HUDEP-2 (cell line): ENCODE results near the gene PLCH1.

Source experiments
- DNase-seq, 76 experiments: peaks; one replicate each; lab custom pipeline; 2025; ENCODE audit not compliant: unreplicated experiment in 76 of 76; lab: John Stamatoyannopoulos, UW

The PLCH1 gene

DNA sequence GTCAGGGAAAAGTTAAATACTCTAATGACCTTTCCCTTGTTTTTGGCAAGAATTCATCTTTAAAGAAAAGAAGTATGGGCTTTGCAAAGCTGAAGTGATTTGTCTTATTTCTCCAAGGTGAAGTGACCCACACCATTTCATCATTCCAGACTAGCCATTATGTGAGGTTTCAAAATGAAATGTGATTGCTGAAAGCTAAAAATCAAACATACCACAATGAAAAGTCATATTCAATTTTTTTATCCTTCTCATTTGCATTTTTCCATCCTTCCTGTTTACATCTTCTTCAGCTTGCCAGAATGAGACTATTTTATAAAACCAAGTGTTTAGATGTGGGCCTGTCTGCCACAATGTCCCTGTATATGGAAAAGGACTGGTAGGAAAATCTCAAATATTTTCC lies 309.1 kb downstream of the PLCH1 start:
- DNase-seq: no peak

DNA sequence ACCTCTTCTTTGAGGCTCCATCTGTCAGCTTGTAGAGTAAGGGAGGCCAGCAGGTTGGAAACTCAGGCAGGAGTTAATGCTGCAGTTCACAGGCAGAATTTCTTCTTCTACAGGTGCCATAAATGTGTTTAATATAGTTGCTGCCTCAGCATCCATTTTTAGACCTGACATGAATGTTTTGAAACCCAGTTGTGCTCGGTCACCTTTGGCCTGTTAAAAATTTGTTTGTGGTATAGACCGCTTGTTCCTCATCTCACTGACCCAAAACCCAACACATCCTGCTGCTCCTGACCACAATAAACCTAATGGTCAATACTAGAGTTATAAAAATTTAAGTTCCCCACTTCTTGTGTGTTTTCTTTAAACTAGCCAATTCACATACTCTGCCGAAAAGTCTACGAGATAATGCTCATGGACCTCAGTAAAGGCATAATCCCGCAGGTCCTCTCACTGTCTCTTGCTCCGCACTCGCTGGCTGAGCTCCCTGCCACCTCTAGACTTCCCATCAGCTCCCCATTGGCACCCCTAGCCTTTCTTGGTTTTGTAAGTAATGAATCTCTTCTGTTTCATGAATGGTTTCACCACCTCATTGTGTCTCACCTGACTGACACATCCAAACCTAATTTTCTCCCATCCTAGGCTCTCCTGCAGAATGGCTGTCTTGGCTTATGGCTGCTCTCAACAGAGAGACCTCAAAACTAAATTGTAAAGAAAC lies 312.9 kb downstream of the PLCH1 start:
- no peak for DNase-seq

DNA sequence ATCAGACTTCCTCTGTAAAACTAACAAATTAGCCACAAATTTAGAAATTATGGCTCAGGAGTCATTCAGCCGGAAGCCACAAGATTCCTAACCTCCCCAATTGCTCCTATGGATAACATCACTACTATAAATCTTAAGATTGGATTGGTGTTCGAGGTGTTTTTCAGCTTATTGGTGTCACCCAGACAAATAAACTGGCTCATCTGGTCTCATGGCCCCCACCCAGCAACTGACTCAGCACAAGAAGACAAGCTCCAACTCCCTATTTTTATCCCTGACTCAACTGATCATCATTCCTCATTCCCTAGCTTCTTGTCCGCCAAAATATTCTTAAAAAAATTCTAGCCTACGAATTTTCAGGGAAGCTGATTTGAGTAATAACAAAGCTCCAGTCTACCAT lies 316.3 kb downstream of the PLCH1 start:
- DNase-seq: no peak

DNA sequence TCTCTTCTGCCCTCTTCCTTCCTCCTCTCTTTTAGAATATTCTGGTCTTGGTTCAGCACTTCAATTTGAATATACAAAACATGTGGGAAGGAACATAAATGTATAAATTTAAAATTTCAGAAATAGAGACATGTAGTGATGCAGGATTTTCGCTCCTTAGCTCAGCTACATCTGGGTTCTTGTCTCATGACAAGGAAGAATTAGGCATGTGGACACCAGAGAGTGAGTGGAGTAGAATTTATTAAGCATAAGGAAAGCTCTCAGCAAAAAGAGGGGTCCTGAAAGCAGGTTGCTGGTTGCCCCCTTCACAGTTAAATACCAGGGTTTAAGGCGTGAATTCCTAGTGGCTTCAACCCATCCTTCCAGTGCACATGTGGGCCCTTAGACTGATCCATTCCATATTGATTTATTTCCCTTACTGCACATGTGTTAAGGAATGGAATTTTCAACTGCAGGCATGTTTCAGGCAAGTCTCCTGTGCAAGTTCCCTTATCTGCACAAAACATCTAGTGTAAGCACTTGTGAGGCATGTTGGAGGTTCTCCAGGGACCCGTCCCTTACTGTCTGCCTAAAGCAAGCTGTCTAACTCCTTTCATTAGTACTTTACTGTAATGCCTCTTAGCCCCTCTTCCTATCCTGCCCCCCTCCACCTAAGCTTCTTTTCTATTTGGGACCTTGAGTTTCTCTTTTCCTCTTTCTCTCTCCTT lies 318.2 kb downstream of the PLCH1 start:
- DNase-seq: peak in 29 of 76 experiments; percentile 1 to 60 (median 13)

DNA sequence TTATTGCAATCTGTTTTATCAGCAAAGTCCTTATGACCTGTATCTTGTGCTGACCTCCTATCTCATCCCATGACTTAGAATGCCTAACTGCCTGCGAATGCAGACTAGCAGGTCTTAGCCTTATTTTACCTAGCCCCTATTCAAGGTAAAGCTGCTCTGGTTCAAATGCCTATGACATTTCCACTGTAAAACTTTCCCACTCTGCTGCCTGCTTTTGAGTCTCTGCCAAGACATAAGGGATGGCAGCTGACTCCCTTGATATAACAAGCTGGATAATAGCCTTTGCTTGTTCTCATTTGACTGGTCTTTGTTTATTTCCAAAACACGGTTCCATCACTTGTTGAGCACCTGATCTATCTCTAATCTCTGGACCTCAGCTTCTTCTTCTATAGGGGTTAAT lies 319.5 kb downstream of the PLCH1 start:
- peak in 23 of 76 experiments; percentile 2 to 65 (median 20) for DNase-seq

DNA sequence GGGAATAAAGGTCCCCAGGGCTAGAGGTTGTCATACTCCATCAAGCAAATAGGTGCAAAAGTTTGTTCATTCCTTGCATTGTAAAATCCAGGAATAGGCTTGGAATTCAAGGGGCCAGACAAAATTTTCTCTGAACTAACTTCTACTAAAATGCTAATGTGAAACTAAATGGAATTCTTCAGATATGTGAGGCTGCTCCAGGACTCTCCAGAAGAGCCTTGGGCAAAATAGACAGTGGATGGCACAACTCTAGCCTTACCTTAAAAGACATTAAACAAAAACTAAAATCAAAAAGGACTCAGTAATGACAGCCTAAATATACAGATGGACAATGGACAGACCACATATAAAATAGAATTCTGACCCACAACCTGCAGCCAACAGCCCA lies 320.6 kb downstream of the PLCH1 start:
- no peak for DNase-seq

DNA sequence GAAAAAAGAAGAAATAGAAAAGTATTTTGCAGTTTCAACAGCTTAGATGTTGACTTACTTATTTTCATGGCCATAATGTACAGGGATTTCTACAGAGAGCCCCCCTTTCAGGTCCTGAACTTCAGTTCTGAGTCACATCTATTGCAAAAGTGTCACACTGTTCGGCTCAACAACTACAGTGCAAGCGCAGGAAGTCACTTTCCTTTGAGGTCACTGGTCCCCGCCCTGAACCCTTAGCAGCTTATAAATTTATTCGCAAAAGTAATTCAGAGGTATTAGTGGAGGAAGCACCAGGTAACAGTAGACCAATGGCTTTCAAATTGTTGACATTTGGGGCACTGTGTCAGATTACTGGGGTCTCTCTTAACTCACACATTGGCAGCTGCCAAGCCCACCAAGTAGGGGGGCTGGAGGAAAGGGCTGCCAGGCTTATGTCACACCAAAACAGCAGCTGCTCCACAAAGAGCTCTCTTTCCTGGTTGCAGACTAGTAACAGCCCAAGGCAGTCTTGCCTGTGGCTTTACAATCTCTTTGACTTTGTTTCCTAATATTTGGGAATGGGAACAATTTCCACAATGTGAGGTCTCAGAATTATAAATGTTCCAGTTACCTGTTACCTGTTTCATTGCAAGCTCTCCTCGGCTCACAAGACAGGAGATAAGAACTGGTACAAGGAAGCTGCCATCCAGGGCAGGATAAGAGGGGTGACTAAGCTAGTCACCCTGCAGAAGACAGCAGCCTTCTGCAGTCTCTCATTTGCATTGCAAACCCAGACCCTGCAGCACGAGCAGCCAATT lies 321.1 kb downstream of the PLCH1 start:
- DNase-seq: peak in 10 of 76 experiments; percentile 1 to 51 (median 16)

DNA sequence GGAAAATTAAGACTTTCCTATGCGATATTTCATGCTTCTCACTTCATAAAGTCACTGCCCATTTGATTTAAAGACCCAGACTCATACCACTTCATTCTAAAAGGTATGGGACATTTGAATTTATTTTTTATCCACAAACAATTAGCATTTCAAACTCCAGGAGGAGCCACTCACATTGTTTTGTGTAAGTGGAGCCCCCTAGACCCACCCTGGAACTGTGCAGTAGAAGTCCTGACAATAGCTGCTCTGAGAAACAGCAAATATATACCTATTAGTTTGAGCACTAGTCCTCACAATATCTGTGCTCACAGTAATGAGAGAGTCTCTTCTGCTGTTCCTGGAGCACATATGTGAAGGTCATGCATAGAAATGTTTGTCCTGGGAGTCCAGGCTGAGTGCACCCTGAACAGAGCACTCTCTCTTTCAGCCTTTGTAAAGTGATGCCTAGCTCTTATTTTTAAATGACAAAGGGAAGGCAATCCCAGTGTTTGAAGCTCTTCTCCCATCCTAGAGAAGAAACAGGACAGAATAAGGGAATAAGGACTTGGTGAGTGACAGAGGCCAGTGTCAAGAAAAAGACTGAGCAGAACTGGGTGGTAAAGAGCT lies 323.9 kb downstream of the PLCH1 start:
- no peak for DNase-seq

DNA sequence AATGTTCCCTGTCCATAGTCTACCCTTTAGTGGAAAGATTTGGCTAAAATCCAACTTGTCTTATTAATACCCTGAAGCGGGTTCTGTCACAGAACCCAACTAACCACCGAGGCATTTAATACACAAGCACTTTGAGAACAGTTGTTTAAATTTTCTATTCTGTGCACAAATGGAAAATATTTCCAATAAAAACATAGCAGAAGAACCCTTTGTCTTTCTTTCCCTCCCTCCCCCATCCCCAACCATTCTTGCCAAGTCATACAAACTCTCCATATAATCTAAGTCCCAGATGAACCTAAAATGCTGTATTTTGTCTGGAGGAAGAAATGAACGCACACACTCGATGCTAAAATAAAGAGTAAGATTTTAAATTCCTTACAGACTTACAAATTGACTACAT lies 324.5 kb downstream of the PLCH1 start:
- DNase-seq: no peak

DNA sequence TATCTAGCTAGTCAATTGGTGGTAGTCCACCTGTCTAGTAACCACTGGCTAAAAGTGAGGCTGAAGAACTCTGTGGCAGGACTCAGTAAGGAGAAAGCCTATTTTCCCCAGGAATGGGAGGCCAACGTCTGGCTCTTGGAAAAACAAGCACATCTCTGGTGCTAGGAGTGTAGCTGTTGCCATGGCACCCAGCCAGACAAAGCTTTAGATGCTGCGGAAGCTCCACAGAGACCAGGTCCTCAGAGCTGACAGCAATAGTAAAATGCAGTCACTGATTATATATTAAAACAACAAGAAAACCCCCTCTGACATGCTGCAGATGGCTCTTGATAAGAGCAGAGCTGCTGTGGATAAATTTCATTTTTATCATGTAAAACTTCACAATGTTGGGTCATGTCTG lies 326.5 kb downstream of the PLCH1 start:
- DNase-seq: no peak

DNA sequence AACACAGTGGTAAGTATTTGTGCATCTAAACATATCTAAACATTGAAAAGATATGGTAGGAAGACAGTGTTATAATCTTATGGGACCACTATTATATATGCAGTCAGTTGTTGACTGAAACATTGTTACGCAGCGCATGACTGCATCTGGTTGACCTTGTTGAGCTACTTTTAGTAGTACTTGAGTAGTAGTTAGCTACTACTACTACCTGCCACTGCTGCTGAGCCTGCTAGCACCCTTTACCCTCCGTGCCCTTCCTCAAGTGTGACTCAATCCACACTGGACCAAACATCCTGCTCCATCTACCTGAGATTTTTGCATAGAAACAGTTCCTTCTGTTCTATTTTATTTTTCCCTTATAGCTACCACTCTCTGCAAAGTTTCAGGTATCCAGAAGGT lies 327.8 kb downstream of the PLCH1 start:
- no peak for DNase-seq

DNA sequence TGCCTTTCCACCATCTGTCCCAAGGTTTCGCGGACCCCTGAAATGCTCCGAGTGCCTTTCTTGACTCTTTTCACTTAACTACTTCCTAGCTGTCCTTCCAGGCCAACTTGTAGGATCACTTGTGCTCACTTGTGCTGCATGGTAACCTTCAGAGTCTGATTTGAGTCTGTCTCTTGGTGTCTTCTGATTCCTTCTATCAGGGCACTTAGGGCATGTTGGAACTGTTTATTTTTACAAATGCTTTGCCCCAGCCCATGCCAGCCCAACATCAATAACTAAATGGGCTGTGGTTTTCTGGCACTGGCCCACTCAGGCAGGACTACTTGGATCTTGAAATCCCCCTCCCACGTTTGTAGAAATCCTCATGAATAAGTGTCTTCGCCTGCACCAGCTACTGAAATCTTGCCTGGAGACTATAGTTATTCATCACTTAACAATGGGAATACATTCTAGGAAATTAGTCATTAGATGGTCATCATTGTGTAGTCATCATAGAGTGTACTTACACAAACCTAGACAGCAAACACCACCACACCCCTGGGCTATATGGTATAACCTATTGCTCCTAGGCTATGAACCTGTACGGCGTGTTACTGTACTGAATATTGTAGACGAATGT lies 328.3 kb downstream of the PLCH1 start:
- DNase-seq: no peak

DNA sequence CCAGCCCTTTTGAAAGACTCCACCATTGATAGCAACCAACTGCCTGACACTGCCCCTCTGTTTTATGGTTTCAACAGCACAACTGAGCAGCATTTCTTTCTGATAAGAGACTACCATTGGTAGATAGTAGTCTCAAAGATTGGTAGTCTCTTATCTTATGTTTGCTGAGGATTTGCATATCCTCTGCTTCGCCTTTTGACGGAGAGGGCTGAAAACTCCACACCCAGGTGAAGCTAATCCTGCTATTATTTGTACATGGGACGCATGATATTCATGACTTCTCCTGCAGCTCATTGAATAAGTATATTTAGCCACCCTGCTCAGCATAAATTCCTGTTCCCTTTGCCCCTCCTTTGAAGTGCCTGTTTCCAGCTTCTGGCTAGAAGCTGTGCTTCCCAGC lies 332.0 kb downstream of the PLCH1 start:
- DNase-seq: peak in 3 of 76 experiments; percentile 4 to 14 (median 5)

DNA sequence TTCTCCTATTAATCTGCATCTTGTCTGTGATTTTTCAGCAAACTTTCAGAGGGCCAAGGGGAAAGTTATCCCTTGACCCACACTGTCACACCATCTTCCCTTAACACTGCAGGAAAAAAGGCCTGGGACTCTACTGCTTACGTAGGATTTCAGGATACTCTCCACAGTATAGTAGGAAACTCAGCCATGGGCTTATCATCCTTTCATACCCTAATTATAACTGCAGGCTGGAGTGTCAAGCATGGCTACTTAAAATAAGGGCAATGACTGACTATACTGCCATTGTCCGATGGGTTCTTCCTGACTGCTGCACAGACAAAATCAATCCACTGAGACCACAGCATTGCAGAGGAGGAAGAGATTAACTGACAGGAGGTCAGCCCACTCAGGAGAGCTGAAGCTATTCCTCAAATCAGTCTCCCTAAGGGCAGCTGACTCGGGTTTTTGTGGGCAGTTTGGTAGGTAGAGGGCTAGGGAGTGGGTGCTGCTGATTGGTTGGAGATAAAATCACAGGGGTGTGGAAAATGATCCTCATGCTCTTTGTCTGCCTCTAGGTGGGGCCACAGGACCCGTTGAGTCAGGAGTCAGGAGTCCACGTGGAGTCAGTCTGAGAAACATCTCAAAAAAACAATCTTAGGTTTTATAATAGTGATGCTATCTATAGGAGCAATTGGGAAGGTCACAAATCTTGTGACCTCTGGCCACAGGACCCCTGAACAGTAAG lies 333.2 kb downstream of the PLCH1 start:
- DNase-seq: peak in 2 of 76 experiments; percentile 1 to 5

DNA sequence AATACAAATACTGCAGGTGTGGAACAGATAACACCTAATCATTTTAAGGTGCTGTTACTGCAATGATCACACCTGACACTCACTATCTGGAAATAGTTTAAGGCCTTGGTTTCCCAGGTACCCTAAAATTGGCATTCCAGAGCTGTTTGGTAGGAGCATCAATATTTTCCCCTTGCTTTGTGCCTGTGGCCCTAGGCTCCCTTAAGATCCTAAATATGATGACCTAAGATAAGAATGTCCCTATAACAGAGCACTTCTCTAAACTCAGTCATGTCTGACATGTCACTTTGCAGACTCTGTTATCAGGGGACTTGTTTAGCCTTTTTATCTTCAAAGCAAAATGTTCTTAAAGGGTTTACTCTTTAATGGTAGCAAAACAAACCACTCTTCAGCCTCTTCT lies 335.5 kb downstream of the PLCH1 start:
- no peak for DNase-seq

DNA sequence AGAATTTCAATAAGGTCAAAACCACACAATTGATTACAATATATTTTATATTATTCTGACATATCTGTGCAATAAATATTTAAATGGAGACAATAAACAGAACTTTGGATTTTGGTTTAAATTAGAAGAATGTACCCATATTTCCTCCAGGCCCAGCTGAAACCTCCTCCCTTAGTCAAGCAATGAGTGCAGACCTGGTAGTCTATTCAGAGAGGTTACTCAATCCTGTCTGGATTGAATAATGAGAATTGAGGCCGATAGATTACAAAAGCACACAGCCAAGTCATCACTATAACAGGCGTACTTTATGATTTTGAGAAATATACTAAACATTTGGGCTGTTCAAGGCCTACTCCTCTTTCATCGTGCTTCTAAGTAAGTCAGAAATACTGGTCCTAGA lies 336.9 kb downstream of the PLCH1 start:
- DNase-seq: no peak

DNA sequence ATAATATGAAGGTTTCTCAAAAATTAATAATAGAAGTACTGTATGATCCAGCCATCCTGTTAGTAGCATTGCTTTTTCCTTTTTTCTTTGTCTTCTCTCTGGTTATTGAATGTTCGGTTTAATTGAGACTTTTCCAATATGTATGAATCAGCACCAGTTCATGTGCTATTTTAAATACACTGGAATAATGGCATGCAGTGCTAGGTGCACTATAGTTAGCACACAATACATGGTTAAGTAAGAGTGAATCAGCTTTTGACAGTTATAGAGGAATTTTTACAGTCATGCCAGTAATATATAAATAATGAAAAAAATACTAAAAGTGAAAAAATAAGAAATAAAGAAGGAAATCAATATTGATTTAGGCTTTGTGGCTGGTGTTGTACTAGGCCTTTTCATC lies 337.5 kb downstream of the PLCH1 start:
- DNase-seq: no peak

DNA sequence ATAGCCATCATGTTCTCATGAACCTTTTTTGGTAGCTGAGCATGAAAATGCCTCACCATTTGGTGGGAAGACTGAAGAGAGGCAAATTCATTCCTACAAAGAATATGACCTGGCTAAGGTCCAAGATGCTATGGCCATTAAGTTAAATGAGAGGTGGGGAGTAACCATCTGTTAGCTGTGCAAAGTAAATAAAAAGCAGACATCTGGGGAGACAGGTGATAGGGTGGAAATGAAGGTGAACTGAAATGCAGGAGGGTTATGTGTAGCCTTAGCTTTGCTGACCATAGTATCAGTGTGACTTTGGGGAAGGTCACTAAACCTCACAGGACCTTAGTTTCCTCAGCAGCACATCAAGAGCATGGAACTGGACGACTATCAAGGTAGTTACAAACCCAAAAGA lies 340.4 kb downstream of the PLCH1 start:
- DNase-seq: no peak

DNA sequence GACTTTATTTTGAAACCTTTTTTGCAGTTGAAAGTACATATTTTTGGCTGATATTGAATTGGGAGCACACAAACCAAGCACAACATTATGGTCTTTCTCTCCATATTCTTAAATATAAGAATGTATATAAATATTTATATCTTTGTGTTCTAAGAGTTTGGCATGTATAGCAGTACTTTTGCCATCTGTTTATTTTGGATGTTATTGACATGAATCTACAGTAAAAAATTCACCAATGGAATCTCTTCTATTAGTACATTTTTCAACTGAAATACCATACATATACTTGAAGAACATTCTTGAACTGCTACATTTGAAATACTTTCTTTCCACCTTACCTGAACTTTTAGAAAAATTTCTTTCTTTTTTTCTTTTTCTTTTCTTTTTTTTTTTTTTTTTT lies 342.2 kb downstream of the PLCH1 start:
- no peak for DNase-seq

DNA sequence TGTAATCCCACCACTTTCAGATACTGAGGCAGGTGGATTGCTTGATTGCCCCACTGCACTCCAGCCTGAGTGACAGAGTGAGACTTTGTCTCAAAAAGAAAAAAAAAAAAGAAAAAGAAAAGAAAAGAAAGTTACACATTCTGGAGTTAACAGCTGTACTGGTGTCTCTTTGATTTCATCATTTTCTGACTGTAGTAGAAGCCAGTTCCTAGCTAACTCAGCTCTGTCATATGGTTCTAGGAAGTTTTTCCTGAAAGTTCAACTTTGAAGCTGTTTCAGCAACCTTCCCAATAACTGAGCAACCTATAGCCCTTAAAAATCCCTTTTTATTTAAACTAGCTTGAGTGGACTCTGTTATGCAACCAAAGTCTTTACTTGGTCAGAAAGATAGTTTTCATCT lies 346.8 kb downstream of the PLCH1 start:
- no peak for DNase-seq
